ENCODE results near the gene EFCAB5.

DNA sequence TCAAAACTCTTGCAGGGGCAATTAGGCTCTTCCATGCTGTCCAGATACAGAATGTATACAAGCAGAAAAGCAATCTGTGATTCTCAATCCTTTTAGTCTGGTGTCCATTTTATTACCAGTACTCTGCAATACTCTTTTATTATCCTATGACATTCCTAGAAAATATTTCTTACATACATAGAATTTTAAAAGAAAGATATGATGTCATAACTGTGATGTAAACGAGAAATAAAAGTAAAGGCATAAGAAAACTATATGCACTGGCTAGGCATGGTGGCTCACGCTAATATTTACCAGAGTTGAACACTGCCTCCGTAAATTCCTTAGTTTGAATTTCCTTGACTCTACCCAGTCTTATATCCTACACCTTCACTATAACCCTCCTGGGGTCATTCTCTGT, 55.0 kb downstream of the EFCAB5 start:
- no peak for TF ChIP-seq CTCF (IDR thresholded peaks at IDR 0.05; ENCODE audit: insufficient read depth, low read length, poor library complexity, severe bottlenecking)
- no peak for TF ChIP-seq EZH2phosphoT487 (conservative IDR thresholded peaks at IDR 0.05; ENCODE audit: low read length)
